Mammary epithelial cell (primary cell): ENCODE data around the gene GGT6.

Experiments
- EZH2 ChIP-seq: IDR thresholded peaks from 2 replicates; pipeline ENCODE4 v1.6.1; 2012; ENCODE audit warnings: low read length, inconsistent platforms, borderline replicate concordance
- TF ChIP-seq, protein P1 (sequence below), 2 donors: IDR thresholded peaks in 1 of 2; conservative IDR thresholded peaks in 1 of 2; 2 replicates each; pipeline ENCODE4 v1.5.1; 2011 to 2012; ENCODE audit warnings: inconsistent platforms in 2 of 2, low read length in 2 of 2, mild to moderate bottlenecking in 2 of 2, control low read depth in 1 of 2, low read depth in 1 of 2; ENCODE audit not compliant: insufficient read depth in 1 of 2; ENCODE audit errors: extremely low read depth in 1 of 2

DNA sequence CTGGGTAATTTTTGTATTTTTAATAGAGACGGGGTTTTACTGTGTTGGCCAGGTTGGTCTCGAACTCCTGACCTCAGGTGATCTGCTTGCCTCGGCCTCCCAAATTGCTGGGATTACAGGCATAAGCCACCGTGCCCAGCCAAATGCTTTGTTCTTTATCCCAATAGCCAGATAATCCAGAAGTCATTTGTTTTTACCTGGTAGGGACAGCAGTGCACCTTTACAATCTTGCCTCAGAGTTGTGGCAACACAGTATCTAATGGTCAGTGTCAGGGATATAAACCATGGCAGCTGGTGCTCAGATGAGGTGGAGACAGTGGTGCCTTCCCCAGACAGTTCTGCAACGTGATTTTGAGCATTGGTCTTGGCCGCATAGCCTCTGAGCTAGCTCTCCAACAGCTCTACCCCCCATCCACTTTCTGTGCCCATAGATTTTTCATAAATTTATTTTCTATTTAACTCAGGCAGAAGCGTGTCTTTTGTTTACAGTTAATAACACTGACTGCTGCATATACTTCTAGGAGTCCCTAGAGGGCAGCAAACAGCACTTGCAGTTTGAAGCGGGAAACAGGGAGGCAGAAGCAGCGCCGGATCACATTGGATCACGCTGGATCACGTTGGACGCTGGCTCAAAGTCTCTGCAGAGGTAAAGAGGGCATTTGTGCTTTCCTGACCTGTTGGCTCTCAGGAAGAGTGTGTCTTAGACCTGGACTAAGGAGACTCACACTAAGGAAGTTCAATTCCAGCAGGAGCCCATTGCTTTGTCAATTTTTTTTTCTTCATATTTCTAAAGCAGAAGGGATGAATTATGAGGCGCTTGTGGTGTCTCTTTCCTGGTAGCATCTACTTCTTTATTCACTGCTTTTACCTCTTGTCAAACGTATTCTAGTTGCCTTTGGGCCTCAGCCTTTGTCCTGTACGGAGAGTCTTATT, 5.1 kb upstream of the GGT6 start:
- TF ChIP-seq, protein P1, sequence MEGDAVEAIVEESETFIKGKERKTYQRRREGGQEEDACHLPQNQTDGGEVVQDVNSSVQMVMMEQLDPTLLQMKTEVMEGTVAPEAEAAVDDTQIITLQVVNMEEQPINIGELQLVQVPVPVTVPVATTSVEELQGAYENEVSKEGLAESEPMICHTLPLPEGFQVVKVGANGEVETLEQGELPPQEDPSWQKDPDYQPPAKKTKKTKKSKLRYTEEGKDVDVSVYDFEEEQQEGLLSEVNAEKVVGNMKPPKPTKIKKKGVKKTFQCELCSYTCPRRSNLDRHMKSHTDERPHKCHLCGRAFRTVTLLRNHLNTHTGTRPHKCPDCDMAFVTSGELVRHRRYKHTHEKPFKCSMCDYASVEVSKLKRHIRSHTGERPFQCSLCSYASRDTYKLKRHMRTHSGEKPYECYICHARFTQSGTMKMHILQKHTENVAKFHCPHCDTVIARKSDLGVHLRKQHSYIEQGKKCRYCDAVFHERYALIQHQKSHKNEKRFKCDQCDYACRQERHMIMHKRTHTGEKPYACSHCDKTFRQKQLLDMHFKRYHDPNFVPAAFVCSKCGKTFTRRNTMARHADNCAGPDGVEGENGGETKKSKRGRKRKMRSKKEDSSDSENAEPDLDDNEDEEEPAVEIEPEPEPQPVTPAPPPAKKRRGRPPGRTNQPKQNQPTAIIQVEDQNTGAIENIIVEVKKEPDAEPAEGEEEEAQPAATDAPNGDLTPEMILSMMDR (conservative IDR thresholded peaks at IDR 0.05 in 1 of 2, IDR thresholded peaks at IDR 0.05 in 1 of 2; ENCODE audit: extremely low read depth in 1 of 2, insufficient read depth in 1 of 2, low read depth in 1 of 2, low read length in 2 of 2): peak; percentile 90 to 92
- TF ChIP-seq EZH2: no peak
